Omental fat pad (tissue), 4 donors: ENCODE measurements around the gene HS6ST2. TPM values are rescaled to one million over a fixed set of nuclear protein-coding genes. Genes with fewer than 3 reads are reported as not detected.

Source experiments
- ATAC-seq: fragments of 150-250 bp; one replicate; pipeline ENCODE4 v1.9.1; 2016; ENCODE audit warnings: mild to moderate bottlenecking, moderate library complexity; ENCODE audit not compliant: low FRiP score
- DNase-seq: peaks from one replicate; pipeline ENCODE4 v3.0.0-alpha.2; 2019; ENCODE audit warnings: low spot score
- CTCF ChIP-seq, 3 donors: fragments of 450-650 bp; IDR thresholded peaks; one replicate each; pipeline ENCODE4 v1.5.1; 2016 to 2017; ENCODE audit warnings: antibody characterized with exemption in 3 of 3, mild to moderate bottlenecking in 3 of 3, moderate library complexity in 2 of 3
- total RNA-seq, 4 donors: library from RNA; depleted of rRNA; stranded (reverse); fragments of >200 nt; gene quantifications; one replicate each; pipeline ENCODE4 v1.1.0, GENCODE V29; 2016

Gene HS6ST2
- total RNA-seq, 4 donors from 2014 or later = 0.13 to 1.1 (median 0.46) TPM; not detected in 1

GRCh38 chrX:132834109-132834508 lies 124.3 kb downstream of the HS6ST2 start:
- no peak for TF ChIP-seq CTCF (IDR thresholded peaks at IDR 0.05)
- DNase-seq = no peak
- no peak for ATAC-seq

- no peak for TF ChIP-seq CTCF (IDR thresholded peaks at IDR 0.05)
- no peak for ATAC-seq
- no peak for DNase-seq
These were observed 125.1 kb downstream of the HS6ST2 start for GRCh38 chrX:132833373-132833772.

GRCh38 chrX:132831336-132831973 lies 127.0 kb downstream of the HS6ST2 start:
- DNase-seq = no peak
- TF ChIP-seq CTCF (IDR thresholded peaks at IDR 0.05) = no peak
- no peak for ATAC-seq

DNA sequence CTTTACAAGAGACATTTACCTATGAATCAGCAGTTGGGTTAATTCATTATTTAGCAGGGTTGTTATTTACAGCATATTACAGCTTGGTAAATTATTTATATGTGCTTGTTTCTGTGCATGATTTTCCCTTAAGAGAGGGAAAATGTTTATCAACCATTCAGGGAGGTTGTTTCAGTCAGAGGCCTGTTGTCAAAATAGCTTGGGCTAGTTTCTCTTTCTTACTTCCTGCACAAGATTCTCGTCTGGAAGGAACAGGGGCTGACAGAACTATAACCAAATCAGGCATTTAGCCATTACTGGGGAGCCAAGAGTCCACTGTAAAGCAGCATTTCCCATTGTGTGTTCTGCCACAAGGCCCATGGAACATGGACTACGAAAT lies 135.8 kb downstream of the HS6ST2 start:
- ATAC-seq = no peak
- no peak for DNase-seq
- no peak for TF ChIP-seq CTCF (IDR thresholded peaks at IDR 0.05)

DNA sequence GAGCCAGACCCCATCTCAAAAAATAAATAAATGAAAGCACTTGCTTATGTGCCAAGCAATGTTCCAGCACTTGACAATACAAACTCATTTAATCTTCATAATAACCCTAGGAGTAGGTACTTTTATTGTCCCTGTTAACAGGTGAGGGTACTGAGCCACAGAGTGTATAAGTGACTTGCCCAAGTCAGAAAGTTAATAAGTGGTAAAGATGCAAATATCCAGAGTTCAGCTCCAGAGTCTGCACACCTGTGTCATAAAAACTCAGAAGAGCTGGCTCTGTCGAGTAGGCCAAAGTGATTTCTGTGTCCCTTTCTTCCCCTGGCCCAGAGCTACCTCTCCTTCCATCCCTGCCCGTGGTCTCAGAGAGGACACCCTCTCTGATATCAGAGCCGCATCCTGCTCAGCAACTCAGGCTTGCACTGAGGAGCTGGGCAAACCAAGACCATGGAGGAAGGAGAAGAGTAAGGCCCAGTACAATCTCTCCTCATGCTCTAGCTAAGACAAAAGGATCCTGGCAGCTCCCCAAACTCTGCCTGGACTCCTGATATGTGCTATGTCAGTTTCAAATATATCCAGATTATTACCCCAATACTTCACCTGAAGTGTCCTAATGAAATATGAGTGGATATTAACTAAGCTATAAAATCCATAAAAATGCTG lies 136.3 kb downstream of the HS6ST2 start:
- no peak for ATAC-seq
- DNase-seq = no peak
- no peak for TF ChIP-seq CTCF (IDR thresholded peaks at IDR 0.05)

GRCh38 chrX:132820675-132821074 lies 137.8 kb downstream of the HS6ST2 start:
- no peak for ATAC-seq
- TF ChIP-seq CTCF (IDR thresholded peaks at IDR 0.05) = no peak
- DNase-seq = no peak

GRCh38 chrX:132819711-132820264 lies 138.6 kb downstream of the HS6ST2 start:
- ATAC-seq = no peak
- DNase-seq = no peak
- no peak for TF ChIP-seq CTCF (IDR thresholded peaks at IDR 0.05)
